GM23338 (cell line): ENCODE results near the gene CRISPLD2. TPM values are rescaled to one million over a fixed set of nuclear protein-coding genes. Genes with fewer than 3 reads are reported as not detected.
"Not testable (repeated sequence)": the region's sequence is repeated elsewhere in the genome, so short reads cannot be mapped to it uniquely, and the experiment has no call there.

Source experiments
- ATAC-seq: fragments of 200-7000 bp; cut with Tn5 transposase; 3 replicates; pipeline ENCODE4 v1.9.1; 2020
- DNase-seq: peaks from one replicate; pipeline ENCODE4 v3.0.0-alpha.2; 2015; ENCODE audit warnings: low spot score
- H2AFZ ChIP-seq: fragments of 200-600 bp; sonication (generic); 2 replicates; pipeline ENCODE4 v1.8.0; 2016; ENCODE audit warnings: antibody characterized with exemption, mild to moderate bottlenecking, moderate library complexity
- H3F3A ChIP-seq: fragments of 200-600 bp; sonication (generic); replicated peaks from 2 replicates; pipeline ENCODE4 v1.8.0; 2017; ENCODE audit warnings: antibody characterized with exemption, mixed run types, low read depth
- H3K27ac ChIP-seq: fragments of 200-600 bp; sonication (generic); 2 replicates; pipeline ENCODE4 v1.6.1; 2016; ENCODE audit warnings: low read depth
- H3K27me3 ChIP-seq: fragments of 200-600 bp; sonication (generic); 2 replicates; pipeline ENCODE4 v1.8.0; 2016; ENCODE audit warnings: mild to moderate bottlenecking, mixed run types, moderate library complexity; ENCODE audit not compliant: insufficient read depth
- H3K36me3 ChIP-seq: fragments of 200-600 bp; sonication (generic); 2 replicates; pipeline ENCODE4 v1.8.0; 2016; ENCODE audit warnings: mild to moderate bottlenecking; ENCODE audit not compliant: insufficient read depth
- H3K4me1 ChIP-seq: fragments of 200-600 bp; sonication (generic); 2 replicates; pipeline ENCODE4 v1.8.0; 2016; ENCODE audit warnings: mild to moderate bottlenecking, moderate library complexity; ENCODE audit not compliant: insufficient read depth
- H3K4me2 ChIP-seq: fragments of 200-600 bp; sonication (generic); 2 replicates; pipeline ENCODE4 v1.7.1; 2017; ENCODE audit warnings: mixed run types
- H3K4me3 ChIP-seq: fragments of 200-600 bp; sonication (generic); 2 replicates; pipeline ENCODE4 v1.6.1; 2016; ENCODE audit warnings: mixed run types
- H3K79me2 ChIP-seq: fragments of 200-600 bp; sonication (generic); replicated peaks from 2 replicates; pipeline ENCODE4 v1.8.0; 2017; ENCODE audit warnings: mild to moderate bottlenecking; ENCODE audit not compliant: insufficient read depth
- H3K9me2 ChIP-seq: fragments of 200-600 bp; sonication (generic); 2 replicates; pipeline ENCODE4 v1.8.0; 2017; ENCODE audit not compliant: insufficient read depth
- H4K20me1 ChIP-seq: fragments of 200-600 bp; sonication (generic); replicated peaks from 2 replicates; pipeline ENCODE4 v1.8.0; 2017; ENCODE audit warnings: mild to moderate bottlenecking; ENCODE audit not compliant: insufficient read depth
- H3K27ac Mint-ChIP-seq: 2 replicates; pipeline ENCODE4 v1.8.0; 2020; ENCODE audit warnings: inconsistent platforms, mild to moderate bottlenecking, moderate library complexity, mixed read lengths
- H3K27me3 Mint-ChIP-seq: 3 replicates; pipeline ENCODE4 v1.8.0; 2022; ENCODE audit warnings: low read depth, mild to moderate bottlenecking, moderate library complexity, mixed read lengths, inconsistent platforms; ENCODE audit not compliant: insufficient read depth, poor library complexity
- H3K36me3 Mint-ChIP-seq: 3 replicates; pipeline ENCODE4 v1.8.0; 2021; ENCODE audit warnings: low read depth, mild to moderate bottlenecking, inconsistent platforms, moderate library complexity, mixed read lengths
- H3K4me1 Mint-ChIP-seq: 3 replicates; pipeline ENCODE4 v1.8.0; 2020; ENCODE audit warnings: mild to moderate bottlenecking, inconsistent platforms, mixed read lengths
- H3K4me3 Mint-ChIP-seq: 3 replicates; pipeline ENCODE4 v1.8.0; 2021; ENCODE audit warnings: moderate library complexity, mild to moderate bottlenecking, inconsistent platforms, mixed read lengths
- H3K9me3 Mint-ChIP-seq: 3 replicates; pipeline ENCODE4 v1.8.0; 2020; ENCODE audit warnings: moderate library complexity, mild to moderate bottlenecking, inconsistent platforms, mixed read lengths
- ETS1 ChIP-seq: IDR thresholded peaks from 2 replicates; pipeline ENCODE4 v1.6.1; 2016; ENCODE audit warnings: antibody characterized with exemption
- EZH2 ChIP-seq: fragments of 200-600 bp; sonication (generic); IDR thresholded peaks from one replicate; pipeline ENCODE4 v1.8.0; 2017; ENCODE audit warnings: antibody characterized with exemption, mild to moderate bottlenecking, low read depth; ENCODE audit not compliant: unreplicated experiment
- JUNB ChIP-seq: IDR thresholded peaks from one replicate; pipeline ENCODE4 v1.6.1; 2016; ENCODE audit warnings: antibody characterized with exemption; ENCODE audit not compliant: unreplicated experiment
- NANOG ChIP-seq: IDR thresholded peaks from 2 replicates; pipeline ENCODE4 v1.6.1; 2016; ENCODE audit warnings: antibody characterized with exemption, borderline replicate concordance
- REST ChIP-seq: IDR thresholded peaks from one replicate; pipeline ENCODE4 v1.6.1; 2018; ENCODE audit warnings: antibody characterized with exemption; ENCODE audit not compliant: unreplicated experiment
- polyA plus RNA-seq: library from polyadenylated mRNA; unstranded; fragments of >200 nt; fragmentation: Nextera tagmentation; extraction: Ambion mirVana; gene quantifications from 2 replicates; pipeline ENCODE4 v1.2.1, GENCODE V29; 2016
- total RNA-seq: library from RNA; depleted of rRNA; stranded (reverse); fragments of >200 nt; shearing (Covaris generic); gene quantifications from 2 replicates; pipeline ENCODE4 v1.2.3, GENCODE V29; 2014
- TF ChIP-seq, protein P1 (sequence below): fragments of 250-450 bp; sonication (Bioruptor Pico); IDR thresholded peaks from 2 replicates; pipeline ENCODE4 v1.5.0; 2020; ENCODE audit warnings: mild to moderate bottlenecking, moderate library complexity

CRISPLD2 gene
- total and polyA plus RNA-seq, 2 experiments from 2014 or later = 2.6 to 8.3 TPM

- no peaks in the 10 kb centered on the region for H3K9me2 ChIP-seq
- no peaks in the 10 kb centered on the region for H3K36me3 Mint-ChIP-seq
- no peak overlapping the region for H3K4me3 ChIP-seq
- peaks cover under 1% of the 10 kb centered on the region; the same call in 1 of the 2 replicates for H3K4me1 ChIP-seq
- no peaks in the 10 kb centered on the region for H3K36me3 ChIP-seq
- peaks cover 11% of the 10 kb centered on the region for H3K27me3 Mint-ChIP-seq
- no peaks in the 10 kb centered on the region for H3F3A ChIP-seq
- TF ChIP-seq REST = no peak
- TF ChIP-seq JUNB = no peak
- TF ChIP-seq ETS1 = no peak
- TF ChIP-seq EZH2 = no peak
- TF ChIP-seq, protein P1, sequence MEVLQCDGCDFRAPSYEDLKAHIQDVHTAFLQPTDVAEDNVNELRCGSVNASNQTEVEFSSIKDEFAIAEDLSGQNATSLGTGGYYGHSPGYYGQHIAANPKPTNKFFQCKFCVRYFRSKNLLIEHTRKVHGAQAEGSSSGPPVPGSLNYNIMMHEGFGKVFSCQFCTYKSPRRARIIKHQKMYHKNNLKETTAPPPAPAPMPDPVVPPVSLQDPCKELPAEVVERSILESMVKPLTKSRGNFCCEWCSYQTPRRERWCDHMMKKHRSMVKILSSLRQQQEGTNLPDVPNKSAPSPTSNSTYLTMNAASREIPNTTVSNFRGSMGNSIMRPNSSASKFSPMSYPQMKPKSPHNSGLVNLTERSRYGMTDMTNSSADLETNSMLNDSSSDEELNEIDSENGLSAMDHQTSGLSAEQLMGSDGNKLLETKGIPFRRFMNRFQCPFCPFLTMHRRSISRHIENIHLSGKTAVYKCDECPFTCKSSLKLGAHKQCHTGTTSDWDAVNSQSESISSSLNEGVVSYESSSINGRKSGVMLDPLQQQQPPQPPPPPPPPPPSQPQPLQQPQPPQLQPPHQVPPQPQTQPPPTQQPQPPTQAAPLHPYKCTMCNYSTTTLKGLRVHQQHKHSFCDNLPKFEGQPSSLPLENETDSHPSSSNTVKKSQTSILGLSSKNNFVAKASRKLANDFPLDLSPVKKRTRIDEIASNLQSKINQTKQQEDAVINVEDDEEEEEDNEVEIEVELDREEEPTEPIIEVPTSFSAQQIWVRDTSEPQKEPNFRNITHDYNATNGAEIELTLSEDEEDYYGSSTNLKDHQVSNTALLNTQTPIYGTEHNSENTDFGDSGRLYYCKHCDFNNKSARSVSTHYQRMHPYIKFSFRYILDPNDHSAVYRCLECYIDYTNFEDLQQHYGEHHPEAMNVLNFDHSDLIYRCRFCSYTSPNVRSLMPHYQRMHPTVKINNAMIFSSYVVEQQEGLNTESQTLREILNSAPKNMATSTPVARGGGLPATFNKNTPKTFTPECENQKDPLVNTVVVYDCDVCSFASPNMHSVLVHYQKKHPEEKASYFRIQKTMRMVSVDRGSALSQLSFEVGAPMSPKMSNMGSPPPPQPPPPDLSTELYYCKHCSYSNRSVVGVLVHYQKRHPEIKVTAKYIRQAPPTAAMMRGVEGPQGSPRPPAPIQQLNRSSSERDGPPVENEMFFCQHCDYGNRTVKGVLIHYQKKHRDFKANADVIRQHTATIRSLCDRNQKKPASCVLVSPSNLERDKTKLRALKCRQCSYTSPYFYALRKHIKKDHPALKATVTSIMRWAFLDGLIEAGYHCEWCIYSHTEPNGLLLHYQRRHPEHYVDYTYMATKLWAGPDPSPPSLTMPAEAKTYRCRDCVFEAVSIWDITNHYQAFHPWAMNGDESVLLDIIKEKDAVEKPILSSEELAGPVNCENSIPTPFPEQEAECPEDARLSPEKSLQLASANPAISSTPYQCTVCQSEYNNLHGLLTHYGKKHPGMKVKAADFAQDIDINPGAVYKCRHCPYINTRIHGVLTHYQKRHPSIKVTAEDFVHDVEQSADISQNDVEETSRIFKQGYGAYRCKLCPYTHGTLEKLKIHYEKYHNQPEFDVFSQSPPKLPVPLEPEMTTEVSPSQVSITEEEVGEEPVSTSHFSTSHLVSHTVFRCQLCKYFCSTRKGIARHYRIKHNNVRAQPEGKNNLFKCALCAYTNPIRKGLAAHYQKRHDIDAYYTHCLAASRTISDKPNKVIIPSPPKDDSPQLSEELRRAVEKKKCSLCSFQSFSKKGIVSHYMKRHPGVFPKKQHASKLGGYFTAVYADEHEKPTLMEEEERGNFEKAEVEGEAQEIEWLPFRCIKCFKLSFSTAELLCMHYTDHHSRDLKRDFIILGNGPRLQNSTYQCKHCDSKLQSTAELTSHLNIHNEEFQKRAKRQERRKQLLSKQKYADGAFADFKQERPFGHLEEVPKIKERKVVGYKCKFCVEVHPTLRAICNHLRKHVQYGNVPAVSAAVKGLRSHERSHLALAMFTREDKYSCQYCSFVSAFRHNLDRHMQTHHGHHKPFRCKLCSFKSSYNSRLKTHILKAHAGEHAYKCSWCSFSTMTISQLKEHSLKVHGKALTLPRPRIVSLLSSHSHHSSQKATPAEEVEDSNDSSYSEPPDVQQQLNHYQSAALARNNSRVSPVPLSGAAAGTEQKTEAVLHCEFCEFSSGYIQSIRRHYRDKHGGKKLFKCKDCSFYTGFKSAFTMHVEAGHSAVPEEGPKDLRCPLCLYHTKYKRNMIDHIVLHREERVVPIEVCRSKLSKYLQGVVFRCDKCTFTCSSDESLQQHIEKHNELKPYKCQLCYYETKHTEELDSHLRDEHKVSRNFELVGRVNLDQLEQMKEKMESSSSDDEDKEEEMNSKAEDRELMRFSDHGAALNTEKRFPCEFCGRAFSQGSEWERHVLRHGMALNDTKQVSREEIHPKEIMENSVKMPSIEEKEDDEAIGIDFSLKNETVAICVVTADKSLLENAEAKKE (CRISPR knock-in tag) = no peak
- TF ChIP-seq NANOG = no peak
- H3K79me2 ChIP-seq = no peaks in the 10 kb centered on the region
- no peaks in the 10 kb centered on the region for H3K27me3 ChIP-seq
- H3K27ac Mint-ChIP-seq = no peak overlapping the region
- no peak for DNase-seq
- no peak overlapping the region for H3K27ac ChIP-seq
- peaks cover 18% of the 10 kb centered on the region for H3K4me1 Mint-ChIP-seq
- no peak overlapping the region for H3K4me2 ChIP-seq
- H2AFZ ChIP-seq = no peak overlapping the region
- H4K20me1 ChIP-seq = no peaks in the 10 kb centered on the region
- no peaks in the 10 kb centered on the region for H3K9me3 Mint-ChIP-seq
- ATAC-seq = no peak
- no peak overlapping the region for H3K4me3 Mint-ChIP-seq
Observed at GRCh38 chr16:84830765-84831384, 11.1 kb downstream of the CRISPLD2 start.

DNA sequence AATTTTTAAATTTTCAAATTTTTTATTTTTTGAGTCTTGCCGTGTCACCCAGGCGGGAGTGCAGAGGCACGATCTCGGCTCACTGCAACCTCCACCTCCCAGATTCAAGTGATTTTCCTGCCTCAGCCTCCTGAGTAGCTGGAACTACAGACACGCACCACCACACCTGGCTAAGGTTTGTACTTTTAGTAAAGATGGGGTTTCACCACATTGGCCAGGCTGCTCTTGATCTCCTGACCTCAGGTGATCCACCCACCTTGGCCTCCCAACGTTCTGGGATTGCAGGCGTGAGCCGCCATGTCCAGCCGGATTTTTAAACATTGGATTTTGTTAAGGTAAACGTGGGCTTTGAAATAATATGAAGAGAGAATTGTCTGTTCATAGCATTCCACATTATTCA is 11.9 kb downstream of the CRISPLD2 start:
- H4K20me1 ChIP-seq, DNase-seq, H2AFZ ChIP-seq, H3K9me2 ChIP-seq, H3K27ac Mint-ChIP-seq, H3K4me3 Mint-ChIP-seq, H3K27me3 ChIP-seq, H3F3A ChIP-seq, H3K4me1 ChIP-seq, H3K36me3 ChIP-seq, H3K9me3 Mint-ChIP-seq, H3K4me2 ChIP-seq, H3K27ac ChIP-seq, H3K36me3 Mint-ChIP-seq, H3K4me3 ChIP-seq, H3K79me2 ChIP-seq, ATAC-seq: not testable (repeated sequence)
- peaks cover 22% of the 10 kb centered on the region for H3K4me1 Mint-ChIP-seq
- H3K27me3 Mint-ChIP-seq = peaks cover 16% of the 10 kb centered on the region
